GM21737 (cell line): ENCODE data around the gene COLEC11.

Experiments
- ATAC-seq: cut with Tn5 transposase; IDR thresholded peaks from one replicate; pipeline ENCODE4 v1.9.1; 2021; ENCODE audit warnings: mild to moderate bottlenecking, moderate library complexity; ENCODE audit not compliant: unreplicated experiment

Gene COLEC11

DNA sequence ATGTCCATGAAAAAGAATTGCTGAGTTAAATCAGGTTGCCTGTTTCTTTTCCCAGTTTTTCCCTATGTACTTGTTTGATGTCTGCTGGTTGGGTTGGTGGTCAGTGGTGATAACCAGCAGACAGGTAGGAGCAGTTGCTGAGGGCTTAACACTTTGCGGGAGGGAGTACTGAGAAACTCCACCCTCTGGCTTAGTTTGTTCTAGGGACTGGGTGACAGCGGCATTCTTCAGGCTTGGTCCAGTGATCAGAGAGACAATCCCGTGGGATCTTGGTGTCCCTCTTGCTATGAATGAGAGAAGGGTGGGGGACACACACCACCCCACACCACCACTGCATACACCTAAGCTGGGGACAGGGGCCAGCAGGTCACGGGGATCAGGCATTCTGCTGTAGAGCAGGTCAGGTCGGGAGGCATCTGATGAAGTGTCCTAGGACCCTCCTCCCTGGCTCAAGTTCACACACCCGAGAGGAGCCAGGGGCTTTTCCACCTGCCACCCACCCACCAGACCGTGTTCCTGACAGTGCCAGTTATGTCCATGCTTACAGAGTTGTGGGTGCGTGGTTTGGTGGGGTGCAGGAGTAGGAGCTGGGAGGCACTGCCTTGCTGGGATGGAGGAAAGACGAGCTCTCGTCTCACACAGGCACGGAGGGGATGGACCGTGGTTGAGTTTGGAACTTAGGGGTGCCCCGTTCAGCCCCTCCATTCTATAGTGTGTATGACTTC is 41.8 kb downstream of the COLEC11 start:
- ATAC-seq, result no peak

DNA sequence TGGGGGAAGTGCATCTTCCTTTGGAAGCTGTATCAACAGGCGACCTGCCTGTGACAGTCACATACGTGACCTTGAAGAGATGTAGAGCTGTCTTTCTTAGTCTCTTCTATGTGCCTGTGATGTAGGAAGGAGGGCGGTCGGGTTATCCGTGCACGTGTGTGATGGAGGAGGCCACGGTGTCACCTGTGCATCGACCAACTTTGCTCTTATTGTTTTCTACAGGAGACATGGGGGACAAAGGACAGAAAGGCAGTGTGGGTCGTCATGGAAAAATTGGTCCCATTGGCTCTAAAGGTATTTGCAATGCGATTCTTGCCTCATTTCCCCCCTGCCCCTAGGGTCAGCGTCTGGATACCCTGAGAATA is 42.4 kb downstream of the COLEC11 start:
- no peak for ATAC-seq

- no peak for ATAC-seq
These were observed 43.0 kb downstream of the COLEC11 start for GRCh38 chr2:3637692-3638455.

GRCh38 chr2:3638456-3638810 is 43.5 kb downstream of the COLEC11 start:
- no peak for ATAC-seq

DNA sequence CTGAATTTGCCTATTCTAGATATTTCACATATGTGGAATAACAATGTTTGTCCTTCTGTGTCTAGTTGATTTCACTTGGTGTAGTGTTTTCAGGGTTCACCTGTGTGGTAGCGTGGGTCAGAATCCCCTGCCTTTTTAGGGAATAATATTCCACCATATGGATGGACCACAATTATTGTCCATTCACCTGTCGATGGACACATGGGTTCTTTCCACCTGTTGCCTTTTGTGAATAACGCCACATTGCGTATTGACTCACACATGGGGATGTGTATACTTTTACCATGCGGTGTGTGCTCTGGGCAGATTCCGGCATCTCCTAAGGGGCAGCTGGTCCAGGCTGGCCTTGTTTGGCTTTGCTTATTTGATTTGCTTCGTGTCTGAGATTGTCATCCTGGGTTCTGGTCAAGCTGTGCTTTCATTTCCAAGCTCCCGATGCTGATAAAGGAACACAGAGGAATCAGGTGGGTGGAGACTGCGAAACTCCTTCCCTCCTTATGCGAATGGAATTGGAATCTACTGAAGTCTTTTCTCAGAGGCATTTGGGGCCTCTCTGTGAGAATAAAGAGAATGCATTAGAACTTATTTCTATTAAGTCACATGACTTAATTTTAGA is 44.2 kb downstream of the COLEC11 start:
- ATAC-seq, result no peak

DNA sequence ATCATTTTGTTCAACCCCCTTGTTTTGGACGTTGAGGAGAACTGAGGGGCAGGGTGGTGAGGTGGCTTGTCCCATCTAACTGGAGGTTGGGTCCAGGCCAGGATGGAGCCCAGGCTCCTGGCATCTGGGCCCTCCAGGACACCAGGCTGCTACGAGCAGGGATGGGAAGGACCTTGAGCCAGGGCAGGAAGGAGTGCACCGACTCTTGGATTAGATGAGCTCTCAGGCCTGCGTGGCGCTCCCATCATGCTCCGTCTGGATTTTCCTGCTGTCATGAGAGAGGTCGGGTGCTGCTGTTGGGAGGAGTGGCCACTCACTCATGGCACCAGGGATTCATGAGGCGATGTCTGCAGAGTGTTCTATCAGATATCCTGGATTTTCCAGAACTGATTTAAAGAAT is 44.7 kb downstream of the COLEC11 start:
- no peak for ATAC-seq

- no peak for ATAC-seq
These were observed 46.3 kb downstream of the COLEC11 start for GRCh38 chr2:3641181-3641580.

DNA sequence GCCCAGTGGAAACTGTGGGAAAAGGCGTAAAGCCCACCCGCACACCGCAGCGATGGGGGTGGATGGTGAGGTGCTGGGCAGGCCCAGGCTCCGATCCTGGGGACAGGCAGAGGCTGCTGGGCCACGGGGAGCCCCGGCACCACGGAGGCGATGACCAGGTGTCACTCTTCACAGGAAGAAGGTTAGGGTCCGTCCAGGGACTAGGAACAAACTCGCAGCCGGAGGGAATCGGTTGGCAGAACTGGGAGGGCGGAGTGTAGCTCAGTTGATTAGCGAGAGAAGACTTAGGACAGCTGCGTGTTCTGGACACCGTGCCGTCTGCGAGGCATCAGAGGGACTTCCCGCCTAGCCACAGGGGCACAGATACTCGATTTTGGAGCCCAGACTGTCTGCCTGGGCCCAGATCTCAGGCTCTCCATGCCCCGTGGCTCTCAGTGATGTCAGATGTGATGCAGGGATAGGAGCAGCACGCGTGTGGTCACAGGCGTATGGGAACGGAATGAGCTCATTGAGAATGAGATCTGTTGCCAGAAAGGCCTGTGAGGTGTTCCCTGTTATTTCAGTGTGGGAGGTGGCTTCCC is 47.0 kb downstream of the COLEC11 start:
- no peak for ATAC-seq

- no peak for ATAC-seq
These were observed 47.8 kb downstream of the COLEC11 start for GRCh38 chr2:3642521-3643215.

- ATAC-seq, result no peak
These were observed 48.7 kb downstream of the COLEC11 start for GRCh38 chr2:3643371-3644245.

GRCh38 chr2:3644246-3644525 is 49.3 kb downstream of the COLEC11 start:
- peak; percentile 80 for ATAC-seq

DNA sequence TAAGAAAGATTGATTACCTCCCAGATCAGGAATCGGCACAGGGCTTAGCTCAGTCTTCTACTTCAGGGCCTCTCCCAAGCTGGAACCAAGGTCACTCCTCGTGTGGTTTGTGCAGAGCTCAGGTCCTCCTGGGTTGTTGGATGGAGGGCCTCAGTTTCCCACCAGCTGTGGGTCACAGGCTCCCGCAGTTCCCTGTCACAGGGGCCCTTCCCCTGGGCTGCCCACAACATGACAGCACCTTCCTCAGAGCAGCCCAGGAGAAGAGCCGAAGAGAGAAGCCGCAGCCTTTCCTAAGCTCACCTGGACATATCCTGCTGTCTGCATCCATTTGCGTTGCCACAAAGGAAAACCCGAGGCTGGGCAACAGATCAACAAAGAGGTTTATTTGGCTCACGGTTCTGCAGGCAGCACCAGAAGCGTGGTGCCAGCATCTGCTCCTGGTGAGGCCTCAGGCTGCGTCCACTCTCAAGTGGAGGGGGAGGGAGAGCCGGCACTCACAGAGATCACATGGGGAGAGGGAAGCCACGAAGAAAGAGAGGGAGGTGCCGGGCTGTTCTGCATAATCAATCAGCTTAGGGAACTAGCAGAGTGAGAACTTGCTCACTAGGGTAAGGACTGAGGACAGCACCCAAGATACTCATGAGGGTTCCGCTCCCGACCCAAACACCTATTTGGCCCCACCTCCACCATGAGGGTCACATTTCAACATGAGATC is 50.1 kb downstream of the COLEC11 start:
- no peak for ATAC-seq

DNA sequence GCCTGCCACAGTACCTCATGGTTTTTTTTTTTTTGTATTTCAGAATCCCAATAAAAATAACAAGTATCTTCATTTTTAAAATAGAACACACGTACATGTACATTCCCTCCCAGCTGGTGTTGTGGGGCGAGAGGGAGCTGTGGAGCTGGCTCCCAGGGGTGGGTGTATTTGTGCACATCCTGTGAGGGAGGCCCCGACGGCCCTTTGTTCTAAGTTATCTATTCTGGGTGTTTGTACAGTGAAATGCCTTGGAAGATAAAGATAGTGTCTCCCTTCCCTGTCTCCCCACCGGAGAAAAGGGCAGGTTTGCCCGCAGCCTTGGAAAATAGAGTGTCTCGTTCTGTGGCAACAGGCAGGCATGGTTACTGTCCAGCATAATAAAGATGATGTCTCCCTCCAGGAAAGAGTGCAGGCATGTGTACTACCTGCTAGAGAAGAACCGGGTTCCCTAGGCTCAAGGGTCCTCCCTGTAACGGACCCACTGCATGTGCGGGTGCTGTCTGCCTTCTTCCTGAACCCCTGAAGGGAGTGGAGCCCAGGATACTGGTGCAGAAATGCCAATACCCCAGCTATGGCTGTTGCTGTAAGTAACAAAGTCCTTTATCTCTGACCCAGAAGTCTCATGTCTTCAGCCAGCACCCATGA is 51.0 kb downstream of the COLEC11 start:
- ATAC-seq, result no peak

- no peak for ATAC-seq
These were observed 51.5 kb downstream of the COLEC11 start for GRCh38 chr2:3646446-3646845.

- ATAC-seq, result no peak
These were observed 52.3 kb downstream of the COLEC11 start for GRCh38 chr2:3647246-3647645.

DNA sequence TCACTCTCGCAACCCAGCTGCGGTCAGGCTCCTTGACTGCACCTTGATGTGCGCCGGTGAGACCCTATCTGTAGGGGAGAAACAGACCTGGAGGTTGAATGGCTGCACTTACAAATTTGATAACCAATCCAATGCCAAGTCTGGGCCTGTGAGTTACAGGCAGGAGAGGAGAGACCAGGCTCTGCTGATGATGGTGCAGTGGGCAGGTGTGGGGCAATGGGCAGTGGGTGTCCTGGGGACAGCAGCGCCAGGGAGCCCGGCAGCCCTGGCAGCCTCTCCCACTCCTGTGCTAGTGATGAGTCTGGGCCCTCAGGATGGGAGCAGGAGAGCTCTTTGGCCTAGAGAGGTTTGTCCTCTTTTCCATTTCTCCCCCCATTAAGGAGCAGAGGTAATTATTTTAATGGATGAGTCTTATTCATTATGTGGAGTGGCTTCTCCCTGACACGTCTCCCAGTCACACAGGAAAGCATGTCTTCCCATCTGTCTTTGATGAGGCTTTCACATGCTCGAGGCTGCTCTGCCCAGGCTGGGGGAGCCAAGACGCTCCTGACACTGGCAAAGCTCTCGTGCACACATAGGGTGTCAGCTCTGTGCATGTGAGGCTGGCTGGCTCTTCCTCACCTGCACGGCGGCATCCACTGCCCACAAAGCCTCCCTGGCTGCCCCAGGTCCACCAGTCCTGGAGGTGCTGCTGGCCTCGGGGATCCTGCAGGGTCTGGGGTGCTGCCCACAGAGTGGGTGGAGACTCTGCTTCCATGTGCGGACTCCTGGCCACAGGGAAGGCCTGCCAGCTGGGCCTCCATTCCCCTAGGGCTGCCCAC is 53.1 kb downstream of the COLEC11 start:
- no peak for ATAC-seq

GRCh38 chr2:3648652-3649177 is 53.8 kb downstream of the COLEC11 start:
- no peak for ATAC-seq

DNA sequence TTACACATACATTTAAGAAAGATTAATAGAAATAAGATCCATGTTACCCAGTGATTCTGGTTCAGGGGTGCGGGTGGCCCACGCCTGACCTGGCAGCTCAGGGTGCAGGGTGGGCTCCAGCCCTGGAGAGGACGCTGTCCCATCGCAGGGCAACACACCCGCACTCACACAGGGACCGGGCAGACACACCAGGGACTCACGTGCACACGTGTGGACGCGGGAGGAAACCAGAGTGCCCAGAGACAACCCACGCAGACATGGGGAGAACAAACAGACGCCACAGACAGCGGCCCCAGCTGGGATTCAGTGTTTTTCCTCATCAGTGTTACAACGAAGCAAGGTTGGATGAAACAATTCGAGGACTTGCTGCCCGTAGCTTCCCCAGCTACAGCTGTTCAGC is 54.7 kb downstream of the COLEC11 start:
- no peak for ATAC-seq
